ENCODE results near the gene TRNP1.

GRCh38 chr1:27047914-27048313 is 54.4 kb downstream of the TRNP1 start:
- TF ChIP-seq EZH2 (IDR thresholded peaks at IDR 0.05; ENCODE audit: insufficient read depth, poor library complexity, severe bottlenecking), result no peak
- no peak for TF ChIP-seq EZH2phosphoT487 (IDR thresholded peaks at IDR 0.05; ENCODE audit: insufficient read depth, low read depth)

Measured in GM23248 (cell line).